Mucosa of rectum (tissue), 2 donors: ENCODE measurements around the gene SEC14L3.

Source experiments
- H3K27ac ChIP-seq, 2 donors: one replicate each; pipeline ENCODE4 v1.7.0; 2013; ENCODE audit warnings: inconsistent platforms in 2 of 2, low read depth in 2 of 2, low read length in 2 of 2
- H3K27me3 ChIP-seq, 2 donors: one replicate each; pipeline ENCODE4 v1.7.0; 2013; ENCODE audit warnings: low read length in 2 of 2; ENCODE audit not compliant: control insufficient read depth in 2 of 2, insufficient read depth in 2 of 2
- H3K36me3 ChIP-seq, 2 donors: one replicate each; pipeline ENCODE4 v1.7.0; 2013; ENCODE audit warnings: low read length in 2 of 2; ENCODE audit not compliant: control insufficient read depth in 2 of 2, insufficient read depth in 2 of 2
- H3K4me1 ChIP-seq, 2 donors: one replicate each; pipeline ENCODE4 v1.7.0; 2013; ENCODE audit warnings: low read length in 2 of 2, mild to moderate bottlenecking in 1 of 2; ENCODE audit not compliant: control insufficient read depth in 2 of 2, insufficient read depth in 2 of 2
- H3K4me3 ChIP-seq, 2 donors: one replicate each; pipeline ENCODE4 v1.7.0; 2013; ENCODE audit warnings: low read length in 2 of 2
- H3K9ac ChIP-seq, 2 donors: one replicate each; pipeline ENCODE4 v1.7.0; 2013; ENCODE audit warnings: low read length in 2 of 2, low read depth in 1 of 2, mild to moderate bottlenecking in 1 of 2
- H3K9me3 ChIP-seq, 2 donors: one replicate each; pipeline ENCODE4 v1.7.0; 2013; ENCODE audit warnings: low read length in 2 of 2; ENCODE audit not compliant: control insufficient read depth in 2 of 2
- donor health status: healthy.
- donor health status: Normal muscosa, but diverticular disease.

Gene SEC14L3

GRCh38 chr22:30488121-30488520 lies 16.3 kb upstream of the SEC14L3 start:
- no peaks in the 10 kb centered on the region for H3K9me3 ChIP-seq
- H3K27ac ChIP-seq = no peak overlapping the region
- no peak overlapping the region for H3K4me3 ChIP-seq
- no peaks in the 10 kb centered on the region for H3K36me3 ChIP-seq
- no peaks in the 10 kb centered on the region for H3K27me3 ChIP-seq
- no peak overlapping the region for H3K9ac ChIP-seq
- no peaks in the 10 kb centered on the region for H3K4me1 ChIP-seq

GRCh38 chr22:30486661-30487115 lies 14.9 kb upstream of the SEC14L3 start:
- Histone ChIP-seq H3K27ac (no peak overlapping the region), H3K27me3 (no peaks in the 10 kb centered on the region), H3K4me1 (no peaks in the 10 kb centered on the region), H3K4me3 (no peak overlapping the region), H3K9ac (no peak overlapping the region), H3K36me3 (no peaks in the 10 kb centered on the region), H3K9me3 (no peaks in the 10 kb centered on the region)

- H3K36me3 ChIP-seq = no peaks in the 10 kb centered on the region
- H3K27me3 ChIP-seq = no peaks in the 10 kb centered on the region
- H3K4me1 ChIP-seq = no peaks in the 10 kb centered on the region
- H3K9ac ChIP-seq = no peak overlapping the region
- no peak overlapping the region for H3K4me3 ChIP-seq
- no peaks in the 10 kb centered on the region for H3K9me3 ChIP-seq
- H3K27ac ChIP-seq = no peak overlapping the region
Measured at GRCh38 chr22:30486118-30486517, 14.3 kb upstream of the SEC14L3 start.

- Histone ChIP-seq H3K27me3 (no peaks in the 10 kb centered on the region), H3K4me3 (no peak overlapping the region), H3K4me1 (no peaks in the 10 kb centered on the region), H3K9me3 (no peaks in the 10 kb centered on the region), H3K36me3 (no peaks in the 10 kb centered on the region), H3K27ac (no peak overlapping the region), H3K9ac (no peak overlapping the region)
Measured at GRCh38 chr22:30485362-30485988, 13.7 kb upstream of the SEC14L3 start.

GRCh38 chr22:30483169-30483568 lies 11.4 kb upstream of the SEC14L3 start:
- H3K9ac ChIP-seq = no peak overlapping the region
- H3K4me1 ChIP-seq = no peaks in the 10 kb centered on the region
- H3K27me3 ChIP-seq = no peaks in the 10 kb centered on the region
- H3K27ac ChIP-seq = no peak overlapping the region
- no peaks in the 10 kb centered on the region for H3K36me3 ChIP-seq
- H3K9me3 ChIP-seq = no peaks in the 10 kb centered on the region
- no peak overlapping the region for H3K4me3 ChIP-seq

- H3K9me3 ChIP-seq = no peaks in the 10 kb centered on the region
- no peak overlapping the region for H3K27ac ChIP-seq
- H3K27me3 ChIP-seq = no peaks in the 10 kb centered on the region
- no peaks in the 10 kb centered on the region for H3K4me1 ChIP-seq
- no peak overlapping the region for H3K4me3 ChIP-seq
- H3K36me3 ChIP-seq = no peaks in the 10 kb centered on the region
- H3K9ac ChIP-seq = no peak overlapping the region
Measured at GRCh38 chr22:30481711-30482110, 9.9 kb upstream of the SEC14L3 start.

- Histone ChIP-seq H3K27me3 (no peaks in the 10 kb centered on the region), H3K36me3 (no peaks in the 10 kb centered on the region), H3K27ac (no peak overlapping the region), H3K9ac (no peak overlapping the region), H3K4me3 (no peak overlapping the region), H3K4me1 (no peaks in the 10 kb centered on the region), H3K9me3 (no peaks in the 10 kb centered on the region)
Measured at GRCh38 chr22:30479981-30480380, 8.2 kb upstream of the SEC14L3 start.

- no peak overlapping the region for H3K27ac ChIP-seq
- no peak overlapping the region for H3K9ac ChIP-seq
- H3K4me3 ChIP-seq = no peak overlapping the region
- no peaks in the 10 kb centered on the region for H3K9me3 ChIP-seq
- H3K27me3 ChIP-seq = no peaks in the 10 kb centered on the region
- no peaks in the 10 kb centered on the region for H3K4me1 ChIP-seq
- H3K36me3 ChIP-seq = no peaks in the 10 kb centered on the region
Measured at GRCh38 chr22:30474683-30475424, 3.0 kb upstream of the SEC14L3 start.

GRCh38 chr22:30474121-30474520 lies 2.3 kb upstream of the SEC14L3 start:
- no peaks in the 10 kb centered on the region for H3K4me1 ChIP-seq
- no peaks in the 10 kb centered on the region for H3K36me3 ChIP-seq
- H3K27ac ChIP-seq = no peak overlapping the region
- no peak overlapping the region for H3K9ac ChIP-seq
- no peak overlapping the region for H3K4me3 ChIP-seq
- H3K9me3 ChIP-seq = no peaks in the 10 kb centered on the region
- H3K27me3 ChIP-seq = no peaks in the 10 kb centered on the region

GRCh38 chr22:30472994-30473720 lies 1.3 kb upstream of the SEC14L3 start:
- Histone ChIP-seq H3K27ac (no peak overlapping the region), H3K9me3 (no peaks in the 10 kb centered on the region), H3K4me1 (no peaks in the 10 kb centered on the region), H3K4me3 (no peak overlapping the region), H3K9ac (no peak overlapping the region), H3K27me3 (no peaks in the 10 kb centered on the region), H3K36me3 (no peaks in the 10 kb centered on the region)
